Measurements from ENCODE around the gene GYPA. TPM values are rescaled to one million over a fixed set of nuclear protein-coding genes. Genes with fewer than 3 reads are reported as not detected.
"Not testable (repeated sequence)": the region's sequence is repeated elsewhere in the genome, so short reads cannot be mapped to it uniquely, and the experiment has no call there.

GYPA gene
- total RNA-seq, 5 donors from 2014 or later (not counting 1 experiment from before 2014, with no cell fraction given): not detected

DNA sequence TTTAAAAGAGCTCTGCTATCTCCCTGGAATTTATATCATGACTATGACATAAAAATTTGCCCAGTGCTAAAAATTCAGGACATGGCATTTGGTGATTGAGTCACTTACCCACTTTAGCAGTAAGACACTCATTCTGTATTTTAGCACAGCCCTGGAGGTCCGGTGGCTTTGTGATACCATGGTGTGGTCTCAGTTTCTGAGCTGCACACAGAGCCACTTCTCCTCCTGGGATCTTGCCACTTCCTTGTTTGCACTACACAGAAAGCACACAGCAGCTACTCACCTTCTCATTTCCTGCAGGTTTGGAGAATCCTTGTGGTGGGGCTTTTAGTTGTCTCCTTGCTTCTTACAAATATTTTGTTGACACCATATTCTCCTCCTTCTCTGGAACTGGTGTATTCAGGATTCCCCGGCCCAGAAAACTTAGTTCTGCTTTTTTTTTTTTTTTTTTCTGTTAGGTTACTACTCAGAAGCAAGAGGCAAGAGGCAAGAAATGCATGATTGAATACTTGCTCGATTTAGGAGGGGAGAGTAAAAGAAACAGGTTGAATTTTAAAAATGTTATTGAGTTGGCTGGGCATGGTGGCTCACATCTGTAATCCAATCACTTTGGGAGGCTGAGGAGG, 80.2 kb downstream of the GYPA start:
- H3K27me3 ChIP-seq (replicated peaks in 1 of 2; ENCODE audit: control insufficient read depth in 2 of 2, extremely low read depth in 1 of 2, insufficient read depth in 2 of 2, low read length in 1 of 2); DNase-seq; H3K27me3 Mint-ChIP-seq; H3K36me3 ChIP-seq (ENCODE audit: control insufficient read depth in 2 of 2, extremely low read depth in 1 of 2, insufficient read depth in 1 of 2, low read length in 1 of 2); H3K27ac Mint-ChIP-seq; H3K36me3 Mint-ChIP-seq; H3K4me3 ChIP-seq (ENCODE audit: control insufficient read depth in 1 of 2, extremely low read depth in 1 of 2, low read length in 1 of 2); H3K4me1 Mint-ChIP-seq; H3K4me3 Mint-ChIP-seq; ATAC-seq (replicated peaks in 1 of 4); H3K27ac ChIP-seq (ENCODE audit: low read length); H3K9me3 ChIP-seq; CTCF ChIA-PET; H3K4me1 ChIP-seq (ENCODE audit: control insufficient read depth in 1 of 2, extremely low read depth in 1 of 2, insufficient read depth in 2 of 2, low read length in 2 of 2): not testable (repeated sequence)
- H3K9me3 Mint-ChIP-seq: peaks cover 0 to 16% (median 9%) of the 10 kb centered on the region in 3 donors
- POLR2A ChIA-PET: interaction anchor here in 1 of 2 donors (0.6 kb wide), 1 partner anchor 1983 kb away, joined by 12 read pairs; no protein-coding TSS in a partner anchor
- 40% methylated on average over 1 of the region's 3 CpGs for WGBS (ENCODE audit: insufficient coverage)

Other genes starting within 250 kb of the GYPA start
- 1 to 10 TPM in 1 of 5 donors, under 1 TPM in 4; 0.21 to 2.3 (median 0.56) TPM for gene GYPE, start 235.2 kb downstream of the GYPA start, total RNA-seq
- gene GYPB, start 121.3 kb downstream of the GYPA start, total RNA-seq: not detected